SK-N-SH (cell line): ENCODE data around the gene FRMD6. TPM values are rescaled to one million over a fixed set of nuclear protein-coding genes. Genes with fewer than 3 reads are reported as not detected.

Source experiments
- CTCF ChIA-PET: fragments of 300-600, 350-600 bp; formaldehyde crosslinking; extraction: SDS; loops from one replicate; lab custom pipeline; 2021; lab: Yijun Ruan, JAX
- POLR2A ChIA-PET: fragments of 350-600 bp; sonication (Branson Sonifier 250); formaldehyde crosslinking; extraction: SDS; loops from one replicate; lab custom pipeline; 2020; ENCODE audit warnings: antibody characterized with exemption, inconsistent platforms; lab: Yijun Ruan, JAX
- DNase-seq: peaks from one replicate; pipeline ENCODE4 v3.0.0; 2012
- H2AFZ ChIP-seq: fragments of 200-600 bp; sonication (generic); 2 replicates; pipeline ENCODE4 v1.8.1; 2016; ENCODE audit warnings: antibody characterized with exemption, mild to moderate bottlenecking, low read depth
- H3F3A ChIP-seq: fragments of 200-600 bp; sonication (generic); replicated peaks from 2 replicates; pipeline ENCODE3; 2016; ENCODE audit warnings: antibody characterized with exemption, mild to moderate bottlenecking; ENCODE audit not compliant: insufficient read depth
- H3K27ac ChIP-seq, 2 experiments: fragments of 200-500 bp in 1 of 2; fragments of 200-600 bp in 1 of 2; sonication (Bioruptor generic) in 1 of 2; sonication (generic), shearing (Covaris generic) in 1 of 2; 2 replicates each; pipeline versions ENCODE4 v1.5.1 to v1.6.1; 2014 to 2016; ENCODE audit warnings: low read depth in 2 of 2, inconsistent platforms in 1 of 2, low read length in 1 of 2, mild to moderate bottlenecking in 1 of 2, mixed read lengths in 1 of 2
- H3K27me3 ChIP-seq: fragments of 200-600 bp; sonication (generic), shearing (Covaris generic); 2 replicates; pipeline ENCODE4 v1.6.1; 2016; ENCODE audit warnings: mixed run types; ENCODE audit not compliant: insufficient read depth
- H3K36me3 ChIP-seq, 2 experiments: fragments of 200-500 bp in 1 of 2; fragments of 200-600 bp in 1 of 2; sonication (Bioruptor generic) in 1 of 2; sonication (generic) in 1 of 2; replicated peaks in 1 of 2; 2 replicates each; pipeline versions ENCODE3 to v1.5.1; 2014 to 2016; ENCODE audit warnings: low read length in 1 of 2, mild to moderate bottlenecking in 1 of 2; ENCODE audit not compliant: insufficient read depth in 2 of 2, control insufficient read depth in 1 of 2
- H3K4me1 ChIP-seq, 2 experiments: fragments of 200-500 bp in 1 of 2; fragments of 200-600 bp in 1 of 2; sonication (Bioruptor generic) in 1 of 2; sonication (generic), shearing (Covaris generic) in 1 of 2; 2 replicates each; pipeline versions ENCODE4 v1.5.1 to v1.6.1; 2014 to 2016; ENCODE audit warnings: low read depth in 1 of 2, low read length in 1 of 2, mixed run types in 1 of 2; ENCODE audit not compliant: insufficient read depth in 2 of 2, control insufficient read depth in 1 of 2
- H3K4me2 ChIP-seq: fragments of 200-600 bp; sonication (generic), shearing (Covaris generic); 2 replicates; pipeline ENCODE4 v1.6.1; 2017; ENCODE audit warnings: mixed run types
- H3K4me3 ChIP-seq, 2 experiments: fragments of 200-500 bp in 1 of 2; fragments of 200-600 bp in 1 of 2; sonication (Bioruptor generic) in 1 of 2; sonication (generic), shearing (Covaris generic) in 1 of 2; 2 replicates each; pipeline versions ENCODE4 v1.5.1 to v1.8.1; 2014 to 2016; ENCODE audit warnings: low read depth in 2 of 2, inconsistent platforms in 1 of 2, low read length in 1 of 2, mild to moderate bottlenecking in 1 of 2, mixed read lengths in 1 of 2, moderate library complexity in 1 of 2
- H3K79me2 ChIP-seq: fragments of 200-600 bp; sonication (generic); 2 replicates; pipeline ENCODE4 v1.8.1; 2017; ENCODE audit warnings: mild to moderate bottlenecking; ENCODE audit not compliant: insufficient read depth
- H3K9ac ChIP-seq: fragments of 200-600 bp; sonication (generic); 2 replicates; pipeline ENCODE4 v1.6.1; 2017; ENCODE audit warnings: mixed run types
- H3K9me2 ChIP-seq: fragments of 200-600 bp; sonication (generic); 2 replicates; pipeline ENCODE4 v1.6.1; 2017; ENCODE audit warnings: mixed run types
- H3K9me3 ChIP-seq: fragments of 200-600 bp; sonication (generic); 2 replicates; pipeline ENCODE4 v1.6.1; 2017; ENCODE audit warnings: mixed run types, mild to moderate bottlenecking, moderate library complexity
- H4K20me1 ChIP-seq: fragments of 200-600 bp; sonication (generic); 2 replicates; pipeline ENCODE4 v1.6.1; 2017; ENCODE audit warnings: mild to moderate bottlenecking, mixed run types; ENCODE audit not compliant: insufficient read depth
- CHD2 ChIP-seq: fragments of 150-350 bp; IDR thresholded peaks from 2 replicates; pipeline ENCODE4 v1.6.1; 2018; ENCODE audit warnings: low read length; ENCODE audit not compliant: partially characterized antibody
- ELF1 ChIP-seq: IDR thresholded peaks from 2 replicates; pipeline ENCODE4 v1.4.0; 2012
- EZH2phosphoT487 ChIP-seq: fragments of 200-600 bp; sonication (generic); IDR thresholded peaks from 2 replicates; pipeline ENCODE4 v1.6.1; 2017; ENCODE audit warnings: low read depth, mixed run types, mild to moderate bottlenecking, antibody characterized with exemption, moderate library complexity, borderline replicate concordance
- FOSL2 ChIP-seq: IDR thresholded peaks from 2 replicates; pipeline ENCODE4 v1.4.0; 2012; ENCODE audit warnings: low read depth, mild to moderate bottlenecking, moderate library complexity, borderline replicate concordance
- FOXJ3 ChIP-seq: sonication (generic); formaldehyde crosslinking; IDR thresholded peaks from 2 replicates; pipeline ENCODE4 v1.5.1; 2020; ENCODE audit warnings: mild to moderate bottlenecking, missing genetic modification reagents
- GATA2 ChIP-seq: sonication (generic); formaldehyde crosslinking; IDR thresholded peaks from 2 replicates; pipeline ENCODE4 v1.5.0; 2020; ENCODE audit warnings: mild to moderate bottlenecking, missing genetic modification reagents
- JUND ChIP-seq: IDR thresholded peaks from 2 replicates; pipeline ENCODE4 v1.4.0; 2012
- MXI1 ChIP-seq: IDR thresholded peaks from 2 replicates; pipeline ENCODE4 v1.6.1; 2012; ENCODE audit warnings: mild to moderate bottlenecking, low read depth, low read length, improper control_type of control experiment
- NFIC ChIP-seq: IDR thresholded peaks from 2 replicates; pipeline ENCODE4 v1.4.0; 2012; ENCODE audit warnings: borderline replicate concordance
- POLR2AphosphoS5 ChIP-seq: IDR thresholded peaks from 2 replicates; pipeline ENCODE4 v1.6.1; 2012; ENCODE audit warnings: low read depth, low read length
- RAD21 ChIP-seq: IDR thresholded peaks from 2 replicates; pipeline ENCODE4 v1.6.1; 2012; ENCODE audit warnings: mild to moderate bottlenecking, low read length
- RCOR1 ChIP-seq: fragments of 150-350 bp; IDR thresholded peaks from 2 replicates; pipeline ENCODE4 v1.6.1; 2017; ENCODE audit warnings: antibody characterized with exemption, low read length
- RFX5 ChIP-seq: IDR thresholded peaks from 2 replicates; pipeline ENCODE4 v1.6.1; 2012; ENCODE audit warnings: mild to moderate bottlenecking, improper control_type of control experiment, low read length
- RXRA ChIP-seq: IDR thresholded peaks from 2 replicates; pipeline ENCODE4 v1.4.0; 2012; ENCODE audit warnings: low read depth, mild to moderate bottlenecking, borderline replicate concordance
- SIN3A ChIP-seq: IDR thresholded peaks from 2 replicates; pipeline ENCODE4 v1.6.1; 2012; ENCODE audit warnings: low read depth, mild to moderate bottlenecking, low read length, moderate library complexity, borderline replicate concordance
- SMC3 ChIP-seq: IDR thresholded peaks from 2 replicates; pipeline ENCODE4 v1.6.1; 2012; ENCODE audit warnings: low read depth, low read length, improper control_type of control experiment
- TAF1 ChIP-seq: IDR thresholded peaks from 2 replicates; pipeline ENCODE4 v1.6.1; 2012; ENCODE audit warnings: low read depth, mild to moderate bottlenecking, low read length, moderate library complexity, borderline replicate concordance
- WGBS: methylation state at CpG from one replicate; pipeline ENCODE4 v1.1.6; 2017; ENCODE audit warnings: low lambda C conversion rate; 5-methylcytosine and 5-hydroxymethylcytosine counted together
- polyA plus RNA-seq, 3 experiments: library from polyadenylated mRNA; depleted of rRNA; stranded (reverse); fragments of >200 nt; gene quantifications; 2 replicates each; pipeline ENCODE4 v1.2.3, GENCODE V29; 2012
- TF ChIP-seq, protein P1 (sequence below): IDR thresholded peaks from 2 replicates; pipeline ENCODE4 v1.4.0; 2012; ENCODE audit warnings: low read depth, borderline replicate concordance
- TF ChIP-seq, protein P2 (sequence below): fragments of 150-350 bp; IDR thresholded peaks from 2 replicates; pipeline ENCODE4 v1.6.1; 2016; ENCODE audit warnings: mild to moderate bottlenecking, low read depth, low read length
- TF ChIP-seq, protein P3 (sequence below): fragments of 200-600 bp; sonication (generic); IDR thresholded peaks from 2 replicates; pipeline ENCODE4 v1.6.1; 2017; ENCODE audit warnings: antibody characterized with exemption, mild to moderate bottlenecking, moderate library complexity
- TF ChIP-seq, protein P4 (sequence below): IDR thresholded peaks from 2 replicates; pipeline ENCODE4; 2012
- TF ChIP-seq, protein P5 (sequence below): IDR thresholded peaks from 2 replicates; pipeline ENCODE4 v1.4.0; 2012; ENCODE audit warnings: low read depth, borderline replicate concordance

The FRMD6 gene
- polyA plus RNA-seq, 1 of the 3 experiments (the other 2 are of a cell fraction): 147 TPM

DNA sequence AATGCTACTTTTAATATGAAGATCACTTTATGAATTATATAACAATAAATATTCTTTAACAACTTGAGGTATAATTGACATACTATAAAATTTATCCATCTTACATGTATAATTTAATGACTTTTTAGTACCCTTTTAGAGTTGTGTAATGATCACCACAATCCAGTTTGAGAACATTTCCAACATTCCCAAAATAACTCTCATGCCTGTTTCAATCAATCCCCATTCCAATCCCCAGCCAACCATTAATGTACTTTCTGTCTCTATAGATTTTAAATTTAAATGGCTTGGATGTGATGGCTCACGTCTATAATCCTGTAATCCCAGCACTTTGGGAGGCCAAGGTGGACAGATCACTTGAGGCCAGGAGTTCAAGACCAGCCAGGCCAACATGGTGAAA is 23.5 kb upstream of the FRMD6 start:
- POLR2A ChIA-PET: no interaction called here
- H3K36me3 ChIP-seq: no peaks in the 10 kb centered on the region
- no peak for DNase-seq

DNA sequence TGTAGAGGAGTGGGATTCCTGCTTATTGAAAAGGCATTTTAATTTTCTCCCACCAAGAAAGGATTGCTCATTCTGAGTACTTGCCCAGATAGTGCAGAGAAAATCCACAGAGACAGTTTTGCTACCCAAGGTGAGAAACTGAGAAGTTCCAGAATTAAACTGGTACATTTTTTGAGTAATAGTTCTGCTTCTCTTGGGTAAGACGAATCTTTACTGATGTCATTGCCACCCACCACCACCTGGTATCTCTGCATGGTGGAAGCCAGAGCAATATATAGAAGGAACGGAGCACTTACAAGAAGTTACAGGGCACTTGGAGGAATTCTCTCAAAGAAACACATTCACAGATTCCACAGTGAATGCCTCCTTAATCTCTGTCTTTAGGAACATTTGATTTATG is 20.7 kb upstream of the FRMD6 start:
- Histone ChIP-seq H3F3A (peaks cover 6% of the 10 kb centered on the region), H3K9ac (no peak overlapping the region), H3K9me2 (no peaks in the 10 kb centered on the region), H3K79me2 (no peaks in the 10 kb centered on the region), H3K36me3 (no peaks in the 10 kb centered on the region), H3K4me1 (peaks cover 0 to 7% of the 10 kb centered on the region in 2 experiments; a peak in 2 of 4 replicates), H2AFZ (no peak overlapping the region), H3K27me3 (no peaks in the 10 kb centered on the region), H3K27ac (no peak overlapping the region), H4K20me1 (no peaks in the 10 kb centered on the region), H3K4me3 (no peak overlapping the region), H3K4me2 (no peak overlapping the region), H3K9me3 (no peaks in the 10 kb centered on the region)
- WGBS: 94% methylated on average over 2 of the region's 2 CpGs
- ChIA-PET POLR2A (no interaction called here), CTCF (no interaction called here)
- DNase-seq: no peak
- TF ChIP-seq, protein P1, sequence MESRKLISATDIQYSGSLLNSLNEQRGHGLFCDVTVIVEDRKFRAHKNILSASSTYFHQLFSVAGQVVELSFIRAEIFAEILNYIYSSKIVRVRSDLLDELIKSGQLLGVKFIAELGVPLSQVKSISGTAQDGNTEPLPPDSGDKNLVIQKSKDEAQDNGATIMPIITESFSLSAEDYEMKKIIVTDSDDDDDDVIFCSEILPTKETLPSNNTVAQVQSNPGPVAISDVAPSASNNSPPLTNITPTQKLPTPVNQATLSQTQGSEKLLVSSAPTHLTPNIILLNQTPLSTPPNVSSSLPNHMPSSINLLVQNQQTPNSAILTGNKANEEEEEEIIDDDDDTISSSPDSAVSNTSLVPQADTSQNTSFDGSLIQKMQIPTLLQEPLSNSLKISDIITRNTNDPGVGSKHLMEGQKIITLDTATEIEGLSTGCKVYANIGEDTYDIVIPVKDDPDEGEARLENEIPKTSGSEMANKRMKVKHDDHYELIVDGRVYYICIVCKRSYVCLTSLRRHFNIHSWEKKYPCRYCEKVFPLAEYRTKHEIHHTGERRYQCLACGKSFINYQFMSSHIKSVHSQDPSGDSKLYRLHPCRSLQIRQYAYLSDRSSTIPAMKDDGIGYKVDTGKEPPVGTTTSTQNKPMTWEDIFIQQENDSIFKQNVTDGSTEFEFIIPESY: no peak
- TF ChIP-seq SMC3: no peak
- TF ChIP-seq, protein P2, sequence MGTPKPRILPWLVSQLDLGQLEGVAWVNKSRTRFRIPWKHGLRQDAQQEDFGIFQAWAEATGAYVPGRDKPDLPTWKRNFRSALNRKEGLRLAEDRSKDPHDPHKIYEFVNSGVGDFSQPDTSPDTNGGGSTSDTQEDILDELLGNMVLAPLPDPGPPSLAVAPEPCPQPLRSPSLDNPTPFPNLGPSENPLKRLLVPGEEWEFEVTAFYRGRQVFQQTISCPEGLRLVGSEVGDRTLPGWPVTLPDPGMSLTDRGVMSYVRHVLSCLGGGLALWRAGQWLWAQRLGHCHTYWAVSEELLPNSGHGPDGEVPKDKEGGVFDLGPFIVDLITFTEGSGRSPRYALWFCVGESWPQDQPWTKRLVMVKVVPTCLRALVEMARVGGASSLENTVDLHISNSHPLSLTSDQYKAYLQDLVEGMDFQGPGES: no peak
- TF ChIP-seq EZH2phosphoT487: no peak
- no peak for TF ChIP-seq POLR2AphosphoS5
- TF ChIP-seq, protein P3, sequence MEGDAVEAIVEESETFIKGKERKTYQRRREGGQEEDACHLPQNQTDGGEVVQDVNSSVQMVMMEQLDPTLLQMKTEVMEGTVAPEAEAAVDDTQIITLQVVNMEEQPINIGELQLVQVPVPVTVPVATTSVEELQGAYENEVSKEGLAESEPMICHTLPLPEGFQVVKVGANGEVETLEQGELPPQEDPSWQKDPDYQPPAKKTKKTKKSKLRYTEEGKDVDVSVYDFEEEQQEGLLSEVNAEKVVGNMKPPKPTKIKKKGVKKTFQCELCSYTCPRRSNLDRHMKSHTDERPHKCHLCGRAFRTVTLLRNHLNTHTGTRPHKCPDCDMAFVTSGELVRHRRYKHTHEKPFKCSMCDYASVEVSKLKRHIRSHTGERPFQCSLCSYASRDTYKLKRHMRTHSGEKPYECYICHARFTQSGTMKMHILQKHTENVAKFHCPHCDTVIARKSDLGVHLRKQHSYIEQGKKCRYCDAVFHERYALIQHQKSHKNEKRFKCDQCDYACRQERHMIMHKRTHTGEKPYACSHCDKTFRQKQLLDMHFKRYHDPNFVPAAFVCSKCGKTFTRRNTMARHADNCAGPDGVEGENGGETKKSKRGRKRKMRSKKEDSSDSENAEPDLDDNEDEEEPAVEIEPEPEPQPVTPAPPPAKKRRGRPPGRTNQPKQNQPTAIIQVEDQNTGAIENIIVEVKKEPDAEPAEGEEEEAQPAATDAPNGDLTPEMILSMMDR: no peak
- TF ChIP-seq RAD21: no peak
- no peak for TF ChIP-seq RXRA
- no peak for TF ChIP-seq ELF1
- no peak for TF ChIP-seq FOXJ3 (CRISPR knock-in tag)
- TF ChIP-seq, protein P4, sequence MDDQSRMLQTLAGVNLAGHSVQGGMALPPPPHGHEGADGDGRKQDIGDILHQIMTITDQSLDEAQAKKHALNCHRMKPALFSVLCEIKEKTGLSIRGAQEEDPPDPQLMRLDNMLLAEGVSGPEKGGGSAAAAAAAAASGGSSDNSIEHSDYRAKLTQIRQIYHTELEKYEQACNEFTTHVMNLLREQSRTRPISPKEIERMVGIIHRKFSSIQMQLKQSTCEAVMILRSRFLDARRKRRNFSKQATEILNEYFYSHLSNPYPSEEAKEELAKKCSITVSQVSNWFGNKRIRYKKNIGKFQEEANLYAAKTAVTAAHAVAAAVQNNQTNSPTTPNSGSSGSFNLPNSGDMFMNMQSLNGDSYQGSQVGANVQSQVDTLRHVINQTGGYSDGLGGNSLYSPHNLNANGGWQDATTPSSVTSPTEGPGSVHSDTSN: no peak
- no peak for TF ChIP-seq SIN3A
- TF ChIP-seq, protein P5, sequence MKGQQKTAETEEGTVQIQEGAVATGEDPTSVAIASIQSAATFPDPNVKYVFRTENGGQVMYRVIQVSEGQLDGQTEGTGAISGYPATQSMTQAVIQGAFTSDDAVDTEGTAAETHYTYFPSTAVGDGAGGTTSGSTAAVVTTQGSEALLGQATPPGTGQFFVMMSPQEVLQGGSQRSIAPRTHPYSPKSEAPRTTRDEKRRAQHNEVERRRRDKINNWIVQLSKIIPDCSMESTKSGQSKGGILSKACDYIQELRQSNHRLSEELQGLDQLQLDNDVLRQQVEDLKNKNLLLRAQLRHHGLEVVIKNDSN: no peak
- TF ChIP-seq RFX5: no peak
- TF ChIP-seq TAF1: no peak
- TF ChIP-seq JUND: no peak
- TF ChIP-seq GATA2 (CRISPR knock-in tag): no peak
- no peak for TF ChIP-seq FOSL2
- no peak for TF ChIP-seq MXI1
- TF ChIP-seq CHD2: no peak

More for the DNA sequence above, 23.5 kb upstream of the FRMD6 start:
- no peak overlapping the region for H3K4me2 ChIP-seq
- no peak overlapping the region for H3K4me3 ChIP-seq
- CTCF ChIA-PET: no interaction called here
- H3F3A ChIP-seq: peaks cover 10% of the 10 kb centered on the region
- no peaks in the 10 kb centered on the region for H3K27me3 ChIP-seq
- no peak for TF ChIP-seq NFIC
- TF ChIP-seq RCOR1: no peak
- TF ChIP-seq RFX5: no peak
- no peak overlapping the region for H2AFZ ChIP-seq
- WGBS: 89% methylated on average over 1 of the region's 1 CpG
- no peak overlapping the region for H3K27ac ChIP-seq
- H3K79me2 ChIP-seq: no peaks in the 10 kb centered on the region
- H4K20me1 ChIP-seq: no peaks in the 10 kb centered on the region
- H3K9ac ChIP-seq: no peak overlapping the region
- peaks cover 0 to 5% of the 10 kb centered on the region in 2 experiments; a peak in 1 of 4 replicates for H3K4me1 ChIP-seq
- H3K9me3 ChIP-seq: no peaks in the 10 kb centered on the region
- H3K9me2 ChIP-seq: no peaks in the 10 kb centered on the region
